ENCODE measurements around the gene SLC39A10. TPM values are rescaled to one million over a fixed set of nuclear protein-coding genes. Genes with fewer than 3 reads are reported as not detected.

SLC39A10 gene
- total RNA-seq, 1 donor from 2014 or later: 9.9 TPM

DNA sequence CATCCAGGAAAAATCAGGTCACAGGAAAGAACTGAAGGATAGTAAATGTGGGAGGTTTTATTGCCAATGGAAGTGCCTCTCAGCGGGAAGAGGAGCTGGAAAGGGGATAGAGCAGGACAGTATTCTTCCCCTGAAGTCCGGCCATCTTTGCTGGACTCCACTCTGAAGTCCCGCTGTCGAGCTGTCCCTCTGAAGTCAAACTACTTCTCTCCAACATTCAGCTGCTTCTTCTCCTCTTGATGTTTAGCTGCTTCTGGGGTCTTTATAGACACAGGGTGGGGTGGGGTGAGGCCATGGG lies 23.5 kb upstream of the SLC39A10 start:
- intact Hi-C loops (cut with DNase I): no loop called here
- no peak overlapping the region for H3K4me3 ChIP-seq
- no peaks in the 10 kb centered on the region for H3K27me3 ChIP-seq
- no peaks in the 10 kb centered on the region for H3K9me3 ChIP-seq
- no peak overlapping the region for H3K27ac ChIP-seq
- H3K4me1 ChIP-seq: no peaks in the 10 kb centered on the region
- H3K36me3 ChIP-seq: no peaks in the 10 kb centered on the region
- TF ChIP-seq, protein P1, sequence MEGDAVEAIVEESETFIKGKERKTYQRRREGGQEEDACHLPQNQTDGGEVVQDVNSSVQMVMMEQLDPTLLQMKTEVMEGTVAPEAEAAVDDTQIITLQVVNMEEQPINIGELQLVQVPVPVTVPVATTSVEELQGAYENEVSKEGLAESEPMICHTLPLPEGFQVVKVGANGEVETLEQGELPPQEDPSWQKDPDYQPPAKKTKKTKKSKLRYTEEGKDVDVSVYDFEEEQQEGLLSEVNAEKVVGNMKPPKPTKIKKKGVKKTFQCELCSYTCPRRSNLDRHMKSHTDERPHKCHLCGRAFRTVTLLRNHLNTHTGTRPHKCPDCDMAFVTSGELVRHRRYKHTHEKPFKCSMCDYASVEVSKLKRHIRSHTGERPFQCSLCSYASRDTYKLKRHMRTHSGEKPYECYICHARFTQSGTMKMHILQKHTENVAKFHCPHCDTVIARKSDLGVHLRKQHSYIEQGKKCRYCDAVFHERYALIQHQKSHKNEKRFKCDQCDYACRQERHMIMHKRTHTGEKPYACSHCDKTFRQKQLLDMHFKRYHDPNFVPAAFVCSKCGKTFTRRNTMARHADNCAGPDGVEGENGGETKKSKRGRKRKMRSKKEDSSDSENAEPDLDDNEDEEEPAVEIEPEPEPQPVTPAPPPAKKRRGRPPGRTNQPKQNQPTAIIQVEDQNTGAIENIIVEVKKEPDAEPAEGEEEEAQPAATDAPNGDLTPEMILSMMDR (IDR thresholded peaks at IDR 0.05): no peak
- DNase-seq (ENCODE audit: low spot score in 2 of 2): no peak

DNA sequence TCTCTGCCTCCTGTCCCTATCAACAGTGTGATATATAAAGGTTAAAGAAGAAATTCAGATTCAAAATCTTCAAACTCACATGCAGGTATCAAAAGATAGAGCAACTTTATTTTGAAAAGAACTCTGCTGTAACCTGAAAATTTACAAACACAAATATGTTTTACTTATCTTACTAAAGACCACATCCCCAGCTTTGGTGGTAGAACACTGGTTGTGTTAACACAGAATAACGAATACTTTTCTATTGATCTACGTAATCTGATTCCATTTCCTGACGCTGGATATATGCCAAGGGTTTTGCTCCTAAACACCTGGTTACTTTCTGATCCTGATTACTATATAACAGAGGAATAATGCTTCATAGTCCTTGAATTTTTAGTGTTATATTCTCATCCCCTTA lies 23.1 kb upstream of the SLC39A10 start:
- DNase-seq (ENCODE audit: low spot score in 2 of 2): no peak
- Histone ChIP-seq H3K36me3 (no peaks in the 10 kb centered on the region), H3K27ac (no peak overlapping the region), H3K4me1 (no peaks in the 10 kb centered on the region), H3K9me3 (no peaks in the 10 kb centered on the region), H3K4me3 (no peak overlapping the region), H3K27me3 (no peaks in the 10 kb centered on the region)
- TF ChIP-seq, protein P1 (IDR thresholded peaks at IDR 0.05): no peak
- intact Hi-C loops (cut with DNase I): no loop called here

DNA sequence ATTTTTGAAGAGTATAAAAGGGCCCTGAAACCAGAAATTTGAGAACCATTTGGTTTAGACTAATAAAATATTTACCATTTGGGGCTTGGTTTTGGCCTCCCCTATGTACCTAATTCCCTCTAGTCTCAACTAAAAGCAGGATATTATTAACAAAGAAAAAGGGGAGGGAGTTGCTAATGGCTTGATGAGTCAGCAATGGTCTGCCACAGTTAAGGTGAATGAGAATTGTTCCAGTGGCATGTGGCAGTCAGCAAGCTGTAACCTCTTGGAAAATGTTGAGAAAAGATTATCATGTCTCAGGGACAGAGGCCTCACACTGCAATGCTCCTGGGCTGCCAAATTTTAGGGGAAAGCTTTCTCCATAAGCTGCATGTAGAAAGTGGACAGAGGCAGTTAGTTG lies 20.1 kb upstream of the SLC39A10 start:
- intact Hi-C loops (cut with DNase I): no loop called here
- TF ChIP-seq, protein P1 (IDR thresholded peaks at IDR 0.05): no peak

DNA sequence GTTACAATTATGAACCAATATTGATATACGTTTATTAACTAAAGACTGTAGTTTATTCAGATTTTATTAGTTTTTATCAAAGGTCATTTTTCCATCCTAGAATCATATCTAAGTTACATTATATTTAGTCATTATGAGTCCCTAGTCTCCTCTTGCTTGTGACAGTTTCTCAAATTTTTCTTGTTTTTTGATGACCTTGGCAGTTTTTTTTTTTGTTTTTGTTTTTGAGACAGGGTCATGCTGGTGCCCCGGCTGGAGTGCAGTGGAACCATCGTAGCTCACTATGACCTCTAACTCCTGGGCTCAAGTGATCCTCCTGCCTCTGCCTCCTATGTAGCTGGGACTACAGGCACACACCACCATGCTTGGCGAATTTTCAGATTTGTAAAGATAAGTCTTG lies 18.3 kb upstream of the SLC39A10 start:
- Histone ChIP-seq H3K27ac (no peak overlapping the region), H3K27me3 (no peaks in the 10 kb centered on the region), H3K4me1 (no peaks in the 10 kb centered on the region), H3K4me3 (no peak overlapping the region), H3K9me3 (no peaks in the 10 kb centered on the region), H3K36me3 (no peaks in the 10 kb centered on the region)
- intact Hi-C loops (cut with DNase I): no loop called here
- TF ChIP-seq, protein P1 (IDR thresholded peaks at IDR 0.05): no peak
- DNase-seq (ENCODE audit: low spot score in 2 of 2): no peak

More for the DNA sequence above, 20.1 kb upstream of the SLC39A10 start:
- Histone ChIP-seq H3K36me3 (no peaks in the 10 kb centered on the region), H3K27me3 (no peaks in the 10 kb centered on the region), H3K4me1 (no peaks in the 10 kb centered on the region), H3K27ac (no peak overlapping the region), H3K9me3 (no peaks in the 10 kb centered on the region), H3K4me3 (no peak overlapping the region)
- DNase-seq (ENCODE audit: low spot score in 2 of 2): no peak

DNA sequence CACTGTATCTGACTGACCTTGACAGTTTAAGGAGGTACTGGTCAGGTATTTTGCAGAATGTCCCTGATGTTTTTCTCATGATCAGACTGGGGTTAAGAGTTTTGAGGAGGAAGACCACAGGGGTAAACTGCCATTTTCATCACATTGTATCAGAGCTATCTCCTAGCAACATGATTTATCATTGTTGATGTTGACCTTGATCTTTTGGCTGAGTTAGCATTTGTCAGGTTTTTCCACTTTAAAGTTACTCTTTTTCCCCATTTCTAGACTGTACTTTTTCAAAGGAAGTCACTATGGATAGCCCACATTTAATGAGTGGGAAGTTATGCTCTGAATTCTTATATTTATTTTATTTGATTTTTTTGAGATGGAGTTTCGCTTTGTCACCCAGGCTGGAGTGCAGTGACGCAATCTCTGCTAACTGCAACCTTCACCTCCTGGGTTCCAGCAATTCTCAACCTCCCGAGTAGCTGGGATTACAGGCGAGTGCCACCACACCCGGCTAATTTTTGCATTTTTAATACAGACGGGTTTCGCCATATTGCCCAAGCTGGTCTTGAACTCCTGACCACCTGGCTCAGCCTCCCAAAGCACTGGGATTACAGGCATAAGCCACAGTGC lies 17.7 kb upstream of the SLC39A10 start:
- DNase-seq (ENCODE audit: low spot score in 2 of 2): no peak
- H3K27me3 ChIP-seq: no peaks in the 10 kb centered on the region
- H3K27ac ChIP-seq: no peak overlapping the region
- no peaks in the 10 kb centered on the region for H3K36me3 ChIP-seq
- intact Hi-C loops (cut with DNase I): no loop called here
- TF ChIP-seq, protein P1 (IDR thresholded peaks at IDR 0.05): no peak
- no peaks in the 10 kb centered on the region for H3K4me1 ChIP-seq
- H3K4me3 ChIP-seq: no peak overlapping the region
- H3K9me3 ChIP-seq: no peaks in the 10 kb centered on the region

DNA sequence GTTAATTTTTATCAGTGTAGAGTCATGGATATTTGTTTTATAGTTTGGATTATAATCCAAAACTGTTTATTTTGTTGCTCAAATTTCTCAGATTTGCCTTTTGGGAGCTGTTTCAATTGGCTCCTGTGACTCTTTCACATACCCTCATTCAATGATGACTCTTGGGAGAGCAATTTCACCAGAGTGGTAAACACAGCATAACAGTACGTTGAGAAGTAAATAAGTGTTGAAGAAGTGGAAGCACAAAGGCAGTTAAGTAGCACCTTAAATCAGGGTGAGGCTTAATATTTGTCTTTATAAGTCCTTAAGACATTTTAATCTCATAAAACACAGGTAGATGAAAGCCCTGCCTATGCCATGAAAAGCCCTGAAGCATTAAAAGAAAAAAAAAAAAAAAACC lies 17.1 kb upstream of the SLC39A10 start:
- intact Hi-C loops (cut with DNase I): no loop called here
- no peak overlapping the region for H3K27ac ChIP-seq
- TF ChIP-seq, protein P1 (IDR thresholded peaks at IDR 0.05): no peak
- no peaks in the 10 kb centered on the region for H3K27me3 ChIP-seq
- H3K36me3 ChIP-seq: no peaks in the 10 kb centered on the region
- DNase-seq (ENCODE audit: low spot score in 2 of 2): no peak
- no peak overlapping the region for H3K4me3 ChIP-seq
- H3K4me1 ChIP-seq: no peaks in the 10 kb centered on the region
- no peaks in the 10 kb centered on the region for H3K9me3 ChIP-seq

Data from ascending aorta (tissue), 2 donors.